ENCODE results near the gene KDELR3.

- TF ChIP-seq CTCF (IDR thresholded peaks at IDR 0.05) (no peak), POLR2AphosphoS5 (IDR thresholded peaks at IDR 0.05; ENCODE audit: low read depth, low read length) (no peak; the same call in 1 of the 2 replicates), SIN3A (IDR thresholded peaks at IDR 0.05; ENCODE audit: borderline replicate concordance, insufficient read depth, low read depth, low read length) (no peak), REST (IDR thresholded peaks at IDR 0.05; ENCODE audit: insufficient read depth in 1 of 2, low read depth in 2 of 2, low read length in 1 of 2) (no peak), TCF7L2 (IDR thresholded peaks at IDR 0.05; ENCODE audit: low read depth, low read length) (no peak)
Observed at GRCh38 chr22:38484244-38484643, 16.3 kb downstream of the KDELR3 start.

All from Panc1 (cell line).